Activated naive CD4-positive, alpha-beta T cell treated with anti-CD3 and anti-CD28 coated beads, Interleukin-2, amount 50 U/mL, for 16 hours (primary cell): ENCODE results near the gene UQCC2.

Experiments
- DNase-seq: peaks from one replicate; pipeline ENCODE4 v3.0.0-alpha.2; 2020

UQCC2 gene

GRCh38 chr6:33723371-33724085, 12.0 kb upstream of the UQCC2 start:
- DNase-seq, result no peak

- DNase-seq, result no peak
Observed at GRCh38 chr6:33722103-33722623, 10.7 kb upstream of the UQCC2 start.

GRCh38 chr6:33721508-33721907, 10.0 kb upstream of the UQCC2 start:
- DNase-seq, result no peak

- no peak for DNase-seq
Observed at GRCh38 chr6:33720998-33721397, 9.5 kb upstream of the UQCC2 start.

- DNase-seq, result no peak
Observed at GRCh38 chr6:33719326-33719987, 8.0 kb upstream of the UQCC2 start.

GRCh38 chr6:33718713-33719112, 7.2 kb upstream of the UQCC2 start:
- no peak for DNase-seq

- no peak for DNase-seq
Observed at GRCh38 chr6:33717934-33718455, 6.5 kb upstream of the UQCC2 start.

GRCh38 chr6:33716890-33717632, 5.6 kb upstream of the UQCC2 start:
- no peak for DNase-seq

- DNase-seq, result no peak
Observed at GRCh38 chr6:33716379-33716778, 4.9 kb upstream of the UQCC2 start.

- DNase-seq, result no peak
Observed at GRCh38 chr6:33714385-33715040, 3.0 kb upstream of the UQCC2 start.

- no peak for DNase-seq
Observed at GRCh38 chr6:33713786-33714185, 2.3 kb upstream of the UQCC2 start.

- no peak for DNase-seq
Observed at GRCh38 chr6:33712914-33713313, 1.4 kb upstream of the UQCC2 start.

- DNase-seq, result no peak
Observed at GRCh38 chr6:33710296-33711121, 991 bp downstream of the UQCC2 start.

GRCh38 chr6:33709605-33710295, 1.8 kb downstream of the UQCC2 start:
- DNase-seq, result no peak

- no peak for DNase-seq
Observed at GRCh38 chr6:33708516-33709204, 2.8 kb downstream of the UQCC2 start.

- no peak for DNase-seq
Observed at GRCh38 chr6:33707771-33708170, 3.7 kb downstream of the UQCC2 start.

GRCh38 chr6:33705955-33706725, 5.4 kb downstream of the UQCC2 start:
- no peak for DNase-seq

GRCh38 chr6:33705268-33705885, 6.1 kb downstream of the UQCC2 start:
- no peak for DNase-seq
